Upper lobe of left lung (tissue), 4 donors: ENCODE measurements around the gene KCNJ16.

ENCODE experiments used
- CTCF ChIP-seq, 6 experiments: fragments of 450-650 bp in 4 of 6; fragments of 200-600 bp in 2 of 6; sonication (generic) in 2 of 6; IDR thresholded peaks; one replicate each; pipeline ENCODE4 v1.5.1; 2016 to 2019; ENCODE audit warnings: antibody characterized with exemption in 6 of 6
- POLR2AphosphoS5 ChIP-seq, 2 donors: sonication (generic); formaldehyde crosslinking; IDR thresholded peaks; one replicate each; pipeline ENCODE4 v1.5.1; 2017; ENCODE audit warnings: antibody characterized with exemption in 2 of 2

- TF ChIP-seq CTCF (IDR thresholded peaks at IDR 0.05) (no peak), POLR2AphosphoS5 (IDR thresholded peaks at IDR 0.05) (no peak)
Measured at GRCh38 chr17:70095455-70095854, 20.4 kb downstream of the KCNJ16 start.
